ENCODE results near the gene CHD3.

The CHD3 gene

GRCh38 chr17:7852262-7852670, 36.3 kb upstream of the CHD3 start:
- H3K4me2 ChIP-seq = no peak overlapping the region
- no peak overlapping the region for H3K9ac ChIP-seq
- H3K79me2 ChIP-seq (ENCODE audit: insufficient read depth, low read depth) = no peaks in the 10 kb centered on the region
- no peak overlapping the region for H3K4me3 ChIP-seq (IDR thresholded peaks at IDR 0.05; ENCODE audit: insufficient read depth, low read depth, low read length)
- no peaks in the 10 kb centered on the region for H3K36me3 ChIP-seq (ENCODE audit: insufficient read depth)
- TF ChIP-seq CTCF (conservative IDR thresholded peaks at IDR 0.05; ENCODE audit: low read depth, low read length) = no peak
- H3K4me1 ChIP-seq (ENCODE audit: low read depth, poor library complexity, severe bottlenecking) = no peaks in the 10 kb centered on the region
- no peaks in the 10 kb centered on the region for H3K27me3 ChIP-seq (ENCODE audit: insufficient read depth, low read depth)
- H4K20me1 ChIP-seq (ENCODE audit: insufficient read depth) = no peaks in the 10 kb centered on the region
- H3K27ac ChIP-seq = no peak overlapping the region
- no peak overlapping the region for H2AFZ ChIP-seq (ENCODE audit: low read depth)

- no peaks in the 10 kb centered on the region for H3K36me3 ChIP-seq (ENCODE audit: insufficient read depth)
- TF ChIP-seq CTCF (conservative IDR thresholded peaks at IDR 0.05; ENCODE audit: low read depth, low read length) = no peak
- H2AFZ ChIP-seq (ENCODE audit: low read depth) = no peak overlapping the region
- H3K79me2 ChIP-seq (ENCODE audit: insufficient read depth, low read depth) = no peaks in the 10 kb centered on the region
- no peak overlapping the region for H3K27ac ChIP-seq
- no peak overlapping the region for H3K4me2 ChIP-seq
- H3K27me3 ChIP-seq (ENCODE audit: insufficient read depth, low read depth) = no peaks in the 10 kb centered on the region
- H3K4me3 ChIP-seq (IDR thresholded peaks at IDR 0.05; ENCODE audit: insufficient read depth, low read depth, low read length) = no peak overlapping the region
- no peak overlapping the region for H3K9ac ChIP-seq
- H4K20me1 ChIP-seq (ENCODE audit: insufficient read depth) = no peaks in the 10 kb centered on the region
- H3K4me1 ChIP-seq (ENCODE audit: low read depth, poor library complexity, severe bottlenecking) = no peaks in the 10 kb centered on the region
These were observed 35.5 kb upstream of the CHD3 start for GRCh38 chr17:7852919-7853690.

- Histone ChIP-seq H3K27me3 (ENCODE audit: insufficient read depth, low read depth) (no peaks in the 10 kb centered on the region), H3K27ac (no peak overlapping the region), H3K4me3 (IDR thresholded peaks at IDR 0.05; ENCODE audit: insufficient read depth, low read depth, low read length) (no peak overlapping the region), H3K4me2 (no peak overlapping the region), H3K36me3 (ENCODE audit: insufficient read depth) (no peaks in the 10 kb centered on the region), H4K20me1 (ENCODE audit: insufficient read depth) (no peaks in the 10 kb centered on the region), H3K9ac (no peak overlapping the region), H2AFZ (ENCODE audit: low read depth) (no peak overlapping the region), H3K4me1 (ENCODE audit: low read depth, poor library complexity, severe bottlenecking) (no peaks in the 10 kb centered on the region), H3K79me2 (ENCODE audit: insufficient read depth, low read depth) (no peaks in the 10 kb centered on the region)
- TF ChIP-seq CTCF (conservative IDR thresholded peaks at IDR 0.05; ENCODE audit: low read depth, low read length) = no peak
These were observed 34.9 kb upstream of the CHD3 start for GRCh38 chr17:7853691-7854038.

- no peak overlapping the region for H3K4me2 ChIP-seq
- H3K4me1 ChIP-seq (ENCODE audit: low read depth, poor library complexity, severe bottlenecking) = no peaks in the 10 kb centered on the region
- H4K20me1 ChIP-seq (ENCODE audit: insufficient read depth) = no peaks in the 10 kb centered on the region
- no peaks in the 10 kb centered on the region for H3K27me3 ChIP-seq (ENCODE audit: insufficient read depth, low read depth)
- H3K79me2 ChIP-seq (ENCODE audit: insufficient read depth, low read depth) = no peaks in the 10 kb centered on the region
- TF ChIP-seq CTCF (conservative IDR thresholded peaks at IDR 0.05; ENCODE audit: low read depth, low read length) = no peak
- H2AFZ ChIP-seq (ENCODE audit: low read depth) = no peak overlapping the region
- H3K9ac ChIP-seq = no peak overlapping the region
- no peaks in the 10 kb centered on the region for H3K36me3 ChIP-seq (ENCODE audit: insufficient read depth)
- no peak overlapping the region for H3K27ac ChIP-seq
- no peak overlapping the region for H3K4me3 ChIP-seq (IDR thresholded peaks at IDR 0.05; ENCODE audit: insufficient read depth, low read depth, low read length)
These were observed 34.4 kb upstream of the CHD3 start for GRCh38 chr17:7854078-7854777.
